HCT116 (cell line): ENCODE data around the gene ROR2. TPM values are rescaled to one million over a fixed set of nuclear protein-coding genes. Genes with fewer than 3 reads are reported as not detected.

Experiments used
- ATAC-seq: fragments of 200-7000 bp; cut with Tn5 transposase; 2 replicates; pipeline ENCODE4 v1.9.1; 2020; ENCODE audit warnings: mild to moderate bottlenecking, moderate library complexity
- BruUV-seq: library from RNA; stranded (reverse); fragments of 400-500 nt; replicated peaks from 2 replicates; lab custom pipeline; 2021; lab: Mats Ljungman, UMichigan
- CTCF ChIA-PET: fragments of 300-600 bp; sonication (Branson Sonifier 250); formaldehyde crosslinking; loops from one replicate; lab custom pipeline; 2021; ENCODE audit warnings: antibody characterized with exemption; lab: Charles Lee
- POLR2A ChIA-PET: fragments of 300-600, 350-600 bp; sonication (Branson Sonifier 250); formaldehyde crosslinking; loops from one replicate; lab custom pipeline; 2021; ENCODE audit warnings: antibody characterized with exemption; lab: Charles Lee
- RAD21 ChIA-PET, 2 experiments: fragments of 300-600 bp; sonication (Branson Sonifier 250); formaldehyde crosslinking; loops; one replicate each; lab custom pipeline; 2023; ENCODE audit warnings: low total read pairs in 2 of 2; ENCODE audit not compliant: uncharacterized antibody in 2 of 2, unreplicated experiment in 2 of 2, low non-redundant PET in 1 of 2; lab: Charles Lee
- DNase-seq: peaks from one replicate; pipeline ENCODE4 v3.0.0-alpha.2; 2010; ENCODE audit warnings: low read depth, low spot score
- H2AFZ ChIP-seq: fragments of 200-600 bp; shearing (Covaris generic), sonication (generic); 2 replicates; pipeline ENCODE4 v1.6.1; 2017; ENCODE audit warnings: low read depth, mixed run types, mixed read lengths, antibody characterized with exemption, low read length; ENCODE audit not compliant: poor library complexity, severe bottlenecking
- H3K27ac ChIP-seq: 2 replicates; pipeline ENCODE4 v1.5.1; 2012; ENCODE audit warnings: low read depth, low read length
- H3K27me3 ChIP-seq: fragments of 200-600 bp; sonication (generic); 2 replicates; pipeline ENCODE4 v1.6.1; 2016; ENCODE audit warnings: mixed run types, low read length, mixed read lengths; ENCODE audit not compliant: insufficient read depth
- H3K36me3 ChIP-seq, 2 experiments: fragments of 200-500 bp in 1 of 2; fragments of 200-600 bp in 1 of 2; sonication (Bioruptor generic) in 1 of 2; sonication (generic) in 1 of 2; 2 replicates each; pipeline versions ENCODE4 v1.5.1 to v1.6.1; 2014 to 2016; ENCODE audit warnings: low read length in 2 of 2, inconsistent platforms in 1 of 2, mixed read lengths in 1 of 2, mixed run types in 1 of 2; ENCODE audit not compliant: insufficient read depth in 2 of 2, control insufficient read depth in 1 of 2
- H3K4me1 ChIP-seq, 2 experiments: fragments of 200-600 bp in 1 of 2; sonication (generic) in 1 of 2; 2 replicates each; pipeline versions ENCODE4 v1.5.1 to v1.6.1; 2012 to 2017; ENCODE audit warnings: low read length in 2 of 2, inconsistent platforms in 1 of 2, mild to moderate bottlenecking in 1 of 2, mixed read lengths in 1 of 2, mixed run types in 1 of 2, moderate library complexity in 1 of 2; ENCODE audit not compliant: insufficient read depth in 2 of 2, control insufficient read depth in 1 of 2
- H3K4me2 ChIP-seq: fragments of 200-600 bp; sonication (generic); 2 replicates; pipeline ENCODE4 v1.6.1; 2017; ENCODE audit warnings: mixed run types, low read length, mixed read lengths
- H3K4me3 ChIP-seq, 2 experiments: fragments of 200-600 bp in 1 of 2; sonication (generic) in 1 of 2; replicated peaks in 1 of 2; 2 replicates each; pipeline ENCODE4 v1.5.1; 2011 to 2016; ENCODE audit warnings: low read length in 2 of 2, control low read depth in 1 of 2, low read depth in 1 of 2, mild to moderate bottlenecking in 1 of 2, mixed read lengths in 1 of 2, mixed run types in 1 of 2
- H3K79me2 ChIP-seq: fragments of 200-600 bp; sonication (generic); 2 replicates; pipeline ENCODE4 v1.6.1; 2017; ENCODE audit warnings: mild to moderate bottlenecking, mixed run types, low read length, moderate library complexity, mixed read lengths; ENCODE audit not compliant: insufficient read depth
- H3K9ac ChIP-seq: fragments of 200-600 bp; sonication (generic); 2 replicates; pipeline ENCODE4 v1.6.1; 2016; ENCODE audit warnings: low read length, mixed read lengths
- H3K9me2 ChIP-seq: fragments of 200-600 bp; sonication (generic), shearing (Covaris generic); 2 replicates; pipeline ENCODE4 v1.6.1; 2017; ENCODE audit warnings: mixed run types, mild to moderate bottlenecking, moderate library complexity; ENCODE audit not compliant: insufficient read depth
- H3K9me3 ChIP-seq, 2 experiments: fragments of 200-500 bp in 1 of 2; fragments of 200-600 bp in 1 of 2; sonication (Bioruptor generic) in 1 of 2; sonication (generic) in 1 of 2; 2 replicates each; pipeline ENCODE4 v1.6.1; 2014 to 2017; ENCODE audit warnings: low read length in 2 of 2, mixed read lengths in 2 of 2, inconsistent platforms in 1 of 2, low read depth in 1 of 2, mild to moderate bottlenecking in 1 of 2, mixed run types in 1 of 2, moderate library complexity in 1 of 2; ENCODE audit not compliant: control insufficient read depth in 1 of 2, insufficient read depth in 1 of 2
- H4K20me1 ChIP-seq: fragments of 200-600 bp; sonication (generic), shearing (Covaris generic); 2 replicates; pipeline ENCODE4 v1.6.1; 2017; ENCODE audit warnings: mixed run types, mild to moderate bottlenecking, moderate library complexity; ENCODE audit not compliant: insufficient read depth
- CBX3 ChIP-seq: IDR thresholded peaks from 2 replicates; pipeline ENCODE4 v1.6.1; 2012; ENCODE audit warnings: low read depth
- CEBPB ChIP-seq: IDR thresholded peaks from 2 replicates; pipeline ENCODE4 v1.6.1; 2012; ENCODE audit warnings: low read depth
- EGR1 ChIP-seq: IDR thresholded peaks from 2 replicates; pipeline ENCODE4 v1.6.1; 2012; ENCODE audit warnings: low read depth
- ELF1 ChIP-seq: IDR thresholded peaks from 2 replicates; pipeline ENCODE4 v1.6.1; 2012; ENCODE audit warnings: low read depth, borderline replicate concordance
- EZH2 ChIP-seq: fragments of 200-600 bp; sonication (generic); IDR thresholded peaks from 2 replicates; pipeline ENCODE4 v1.6.1; 2017; ENCODE audit warnings: antibody characterized with exemption, mixed run types
- EZH2phosphoT487 ChIP-seq: fragments of 200-600 bp; IDR thresholded peaks from 2 replicates; pipeline ENCODE4 v1.6.1; 2018; ENCODE audit warnings: antibody characterized with exemption, borderline replicate concordance
- FOSL1 ChIP-seq: IDR thresholded peaks from 2 replicates; pipeline ENCODE4 v1.6.1; 2012; ENCODE audit warnings: low read depth
- JUND ChIP-seq: IDR thresholded peaks from 2 replicates; pipeline ENCODE4 v1.6.1; 2012
- POLR2A ChIP-seq: IDR thresholded peaks from 2 replicates; pipeline ENCODE4 v1.7.0; 2011; ENCODE audit warnings: borderline replicate concordance; ENCODE audit not compliant: insufficient read depth, insufficient read length; ENCODE audit errors: extremely low read depth
- RAD21 ChIP-seq: IDR thresholded peaks from 2 replicates; pipeline ENCODE4 v1.6.1; 2012; ENCODE audit warnings: low read depth, mild to moderate bottlenecking
- SIN3A ChIP-seq: IDR thresholded peaks from 2 replicates; pipeline ENCODE4 v1.6.1; 2012; ENCODE audit warnings: low read depth
- SP1 ChIP-seq: IDR thresholded peaks from 2 replicates; pipeline ENCODE4 v1.6.1; 2012; ENCODE audit warnings: low read depth
- TCF7L2 ChIP-seq: IDR thresholded peaks from 2 replicates; pipeline ENCODE4 v1.7.0; 2011; ENCODE audit warnings: borderline replicate concordance, inconsistent platforms; ENCODE audit not compliant: insufficient read depth, insufficient read length; ENCODE audit errors: extremely low read depth
- YY1 ChIP-seq: IDR thresholded peaks from 2 replicates; pipeline ENCODE4 v1.6.1; 2011; ENCODE audit warnings: low read length, low read depth, moderate library complexity, mild to moderate bottlenecking; ENCODE audit not compliant: insufficient replicate concordance; ENCODE audit errors: extremely low read depth
- intact Hi-C: fragments of 100-400 bp; cut with micrococcal nuclease; formaldehyde crosslinking; loops from 2 replicates; pipeline ENCODE4 v1.10.0; 2022
- total RNA-seq: library from RNA; stranded (reverse); gene quantifications from one replicate; pipeline ENCODE4 v1.2.1, GENCODE V29; 2021; ENCODE audit not compliant: unreplicated experiment
- TF ChIP-seq, protein P1 (sequence below): IDR thresholded peaks from 2 replicates; pipeline ENCODE4 v1.6.1; 2011; ENCODE audit warnings: mild to moderate bottlenecking, low read length, moderate library complexity; ENCODE audit not compliant: insufficient replicate concordance; ENCODE audit errors: extremely low read depth
- TF ChIP-seq, protein P2 (sequence below): IDR thresholded peaks from 2 replicates; pipeline ENCODE4 v1.6.1; 2012
- TF ChIP-seq, protein P3 (sequence below), 3 experiments: fragments of 200-600 bp in 1 of 3; sonication (generic) in 1 of 3; IDR thresholded peaks in 2 of 3; conservative IDR thresholded peaks in 1 of 3; 2 replicates each; pipeline ENCODE4 v1.5.1; 2012 to 2017; ENCODE audit warnings: low read depth in 2 of 3, low read length in 2 of 3, antibody characterized with exemption in 1 of 3, borderline replicate concordance in 1 of 3, control low read depth in 1 of 3, mild to moderate bottlenecking in 1 of 3, mixed read lengths in 1 of 3, mixed run types in 1 of 3, moderate library complexity in 1 of 3; ENCODE audit not compliant: insufficient read depth in 1 of 3

The ROR2 gene
- total RNA-seq, 1 experiment from 2014 or later, result 15.7 TPM

GRCh38 chr9:91818225-91818585, 131.8 kb downstream of the ROR2 start:
- H2AFZ ChIP-seq, result no peak overlapping the region

More at GRCh38 chr9:91818225-91818585, 131.8 kb downstream of the ROR2 start:
- DNase-seq, result no peak
- Histone ChIP-seq H3K9me2 (no peaks in the 10 kb centered on the region), H3K4me2 (no peak overlapping the region), H3K4me3 (no peak overlapping the region), H4K20me1 (no peaks in the 10 kb centered on the region), H3K9ac (no peak overlapping the region), H3K79me2 (peaks cover 5% of the 10 kb centered on the region; the same call in 1 of the 2 replicates), H3K27me3 (no peaks in the 10 kb centered on the region), H3K27ac (no peak overlapping the region), H3K36me3 (no peaks in the 10 kb centered on the region), H3K4me1 (no peaks in the 10 kb centered on the region), H3K9me3 (no peaks in the 10 kb centered on the region)
- BruUV-seq, result no TSS peak
- intact Hi-C loops, result no loop called here
- TF ChIP-seq SP1 (no peak), SIN3A (no peak), EZH2 (no peak), YY1 (no peak), POLR2A (no peak), TCF7L2 (no peak), EGR1 (no peak), ELF1 (no peak), JUND (no peak), FOSL1 (no peak), RAD21 (no peak), EZH2phosphoT487 (no peak), CBX3 (no peak), CEBPB (no peak)
- TF ChIP-seq, protein P1, sequence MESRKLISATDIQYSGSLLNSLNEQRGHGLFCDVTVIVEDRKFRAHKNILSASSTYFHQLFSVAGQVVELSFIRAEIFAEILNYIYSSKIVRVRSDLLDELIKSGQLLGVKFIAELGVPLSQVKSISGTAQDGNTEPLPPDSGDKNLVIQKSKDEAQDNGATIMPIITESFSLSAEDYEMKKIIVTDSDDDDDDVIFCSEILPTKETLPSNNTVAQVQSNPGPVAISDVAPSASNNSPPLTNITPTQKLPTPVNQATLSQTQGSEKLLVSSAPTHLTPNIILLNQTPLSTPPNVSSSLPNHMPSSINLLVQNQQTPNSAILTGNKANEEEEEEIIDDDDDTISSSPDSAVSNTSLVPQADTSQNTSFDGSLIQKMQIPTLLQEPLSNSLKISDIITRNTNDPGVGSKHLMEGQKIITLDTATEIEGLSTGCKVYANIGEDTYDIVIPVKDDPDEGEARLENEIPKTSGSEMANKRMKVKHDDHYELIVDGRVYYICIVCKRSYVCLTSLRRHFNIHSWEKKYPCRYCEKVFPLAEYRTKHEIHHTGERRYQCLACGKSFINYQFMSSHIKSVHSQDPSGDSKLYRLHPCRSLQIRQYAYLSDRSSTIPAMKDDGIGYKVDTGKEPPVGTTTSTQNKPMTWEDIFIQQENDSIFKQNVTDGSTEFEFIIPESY, result no peak
- TF ChIP-seq, protein P2, sequence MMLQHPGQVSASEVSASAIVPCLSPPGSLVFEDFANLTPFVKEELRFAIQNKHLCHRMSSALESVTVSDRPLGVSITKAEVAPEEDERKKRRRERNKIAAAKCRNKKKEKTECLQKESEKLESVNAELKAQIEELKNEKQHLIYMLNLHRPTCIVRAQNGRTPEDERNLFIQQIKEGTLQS, result no peak
- TF ChIP-seq, protein P3, sequence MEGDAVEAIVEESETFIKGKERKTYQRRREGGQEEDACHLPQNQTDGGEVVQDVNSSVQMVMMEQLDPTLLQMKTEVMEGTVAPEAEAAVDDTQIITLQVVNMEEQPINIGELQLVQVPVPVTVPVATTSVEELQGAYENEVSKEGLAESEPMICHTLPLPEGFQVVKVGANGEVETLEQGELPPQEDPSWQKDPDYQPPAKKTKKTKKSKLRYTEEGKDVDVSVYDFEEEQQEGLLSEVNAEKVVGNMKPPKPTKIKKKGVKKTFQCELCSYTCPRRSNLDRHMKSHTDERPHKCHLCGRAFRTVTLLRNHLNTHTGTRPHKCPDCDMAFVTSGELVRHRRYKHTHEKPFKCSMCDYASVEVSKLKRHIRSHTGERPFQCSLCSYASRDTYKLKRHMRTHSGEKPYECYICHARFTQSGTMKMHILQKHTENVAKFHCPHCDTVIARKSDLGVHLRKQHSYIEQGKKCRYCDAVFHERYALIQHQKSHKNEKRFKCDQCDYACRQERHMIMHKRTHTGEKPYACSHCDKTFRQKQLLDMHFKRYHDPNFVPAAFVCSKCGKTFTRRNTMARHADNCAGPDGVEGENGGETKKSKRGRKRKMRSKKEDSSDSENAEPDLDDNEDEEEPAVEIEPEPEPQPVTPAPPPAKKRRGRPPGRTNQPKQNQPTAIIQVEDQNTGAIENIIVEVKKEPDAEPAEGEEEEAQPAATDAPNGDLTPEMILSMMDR (IDR thresholded peaks at IDR 0.05 in 2 of 3, conservative IDR thresholded peaks at IDR 0.05 in 1 of 3; ENCODE audit: borderline replicate concordance in 1 of 3, insufficient read depth in 1 of 3, low read depth in 2 of 3, low read length in 2 of 3), result no peak
- no peak for ATAC-seq
- CTCF ChIA-PET, result no interaction called here
- POLR2A ChIA-PET, result no interaction called here
- RAD21 ChIA-PET, result no interaction called here
